Measurements from ENCODE around the gene APOC3.

Gene APOC3

DNA sequence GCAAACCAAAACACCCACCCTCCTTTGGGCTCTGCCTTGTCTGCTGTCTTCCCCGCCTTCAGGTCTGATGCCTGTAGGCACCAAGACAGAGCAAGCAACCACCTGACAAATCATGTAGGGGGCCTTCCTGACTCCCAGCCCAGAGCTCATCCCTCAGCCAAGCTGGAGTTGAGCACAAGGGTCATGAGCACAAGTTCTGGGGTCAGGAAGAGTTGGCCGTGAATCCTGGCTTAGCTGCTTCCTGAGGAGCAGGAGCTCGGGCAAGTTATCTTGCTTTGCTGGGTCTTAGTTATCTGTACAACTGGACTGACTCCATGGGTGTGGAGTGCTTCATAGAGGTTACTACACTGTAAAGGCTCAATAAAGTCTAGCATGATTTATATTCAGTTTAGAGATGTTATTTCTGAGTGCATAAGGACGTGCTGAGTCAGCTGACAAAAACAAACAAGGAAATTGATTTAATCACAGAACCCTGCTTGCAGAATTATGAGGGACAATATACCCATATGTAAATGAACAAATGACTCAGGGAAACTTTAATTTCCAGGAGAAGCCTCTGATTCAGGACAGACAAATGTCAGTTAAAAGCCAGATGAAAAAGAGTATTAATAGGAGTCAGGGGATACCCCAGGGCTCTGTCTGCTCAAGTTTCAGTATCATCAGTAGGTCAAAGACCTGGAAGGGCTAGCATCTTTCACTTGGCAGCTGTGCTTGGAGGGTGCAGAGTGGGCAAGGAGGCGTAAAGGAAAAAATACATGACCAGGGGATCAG lies 22.7 kb downstream of the APOC3 start:
- no peak for DNase-seq

DNA sequence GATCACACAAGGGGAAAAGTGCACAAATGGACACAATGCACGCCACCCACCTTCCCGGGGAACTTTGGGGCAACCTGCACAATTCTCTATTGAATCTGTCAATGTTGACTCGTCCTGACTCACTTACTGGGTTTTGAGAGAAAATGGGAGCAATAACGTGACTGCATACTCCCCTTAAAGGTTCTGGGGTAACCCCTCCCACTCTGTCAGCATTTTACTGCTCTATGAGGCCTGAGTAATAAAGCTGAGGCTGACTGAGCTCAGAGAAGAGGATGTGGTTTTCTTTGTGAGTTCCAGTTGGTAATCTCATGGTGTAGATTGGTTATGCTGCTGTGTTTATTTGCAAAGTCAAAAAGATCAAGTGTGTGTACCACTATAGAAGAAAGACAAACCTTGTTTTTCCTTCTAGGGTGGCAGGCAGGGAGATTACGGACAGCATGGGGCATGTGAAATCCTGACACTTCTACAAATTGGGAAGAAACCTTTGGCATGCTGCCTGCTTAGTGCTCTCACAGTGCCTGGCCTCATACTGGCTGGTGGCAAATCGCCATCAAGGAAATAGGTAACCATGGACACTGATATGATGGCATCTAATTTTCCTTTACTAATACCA lies 23.9 kb downstream of the APOC3 start:
- DNase-seq: peak; percentile 85

DNA sequence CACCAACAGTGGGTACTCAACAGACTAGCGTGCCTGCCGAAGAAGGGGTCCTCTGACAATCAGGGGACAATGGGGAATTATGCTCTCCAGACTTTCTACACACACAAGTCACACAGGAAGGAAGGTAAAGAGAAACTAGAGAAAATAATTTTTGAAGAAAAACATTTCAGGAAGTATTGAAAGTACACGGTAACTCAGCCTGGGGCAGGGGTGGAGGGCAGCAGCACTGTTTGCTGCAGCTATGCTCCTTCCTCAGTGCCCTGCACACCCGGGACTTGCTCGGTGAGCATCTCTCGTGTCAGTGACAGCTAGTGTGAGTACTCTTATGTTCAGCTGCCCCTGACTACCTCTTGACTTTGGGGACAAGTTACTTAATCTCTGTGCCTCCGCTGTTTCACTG lies 25.7 kb downstream of the APOC3 start:
- DNase-seq: no peak

DNA sequence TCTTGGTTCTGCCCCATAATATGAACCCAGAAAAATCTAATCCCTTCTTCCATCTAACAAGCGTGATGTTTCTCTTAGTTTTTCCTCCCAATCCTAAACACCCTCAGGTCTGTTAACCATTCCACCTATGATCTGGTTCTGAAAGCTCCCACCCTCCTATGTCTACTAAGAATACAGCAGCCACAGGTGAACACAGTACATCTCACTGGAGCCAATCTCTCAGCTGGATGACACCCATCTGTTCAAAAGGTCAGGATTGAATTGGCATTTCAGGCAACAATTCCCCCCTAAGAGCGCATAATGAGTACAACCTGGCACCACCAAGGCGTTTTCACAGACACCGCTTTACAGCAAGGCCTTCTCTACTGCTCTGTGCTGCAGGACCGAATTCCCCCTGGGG lies 26.7 kb downstream of the APOC3 start:
- no peak for DNase-seq

DNA sequence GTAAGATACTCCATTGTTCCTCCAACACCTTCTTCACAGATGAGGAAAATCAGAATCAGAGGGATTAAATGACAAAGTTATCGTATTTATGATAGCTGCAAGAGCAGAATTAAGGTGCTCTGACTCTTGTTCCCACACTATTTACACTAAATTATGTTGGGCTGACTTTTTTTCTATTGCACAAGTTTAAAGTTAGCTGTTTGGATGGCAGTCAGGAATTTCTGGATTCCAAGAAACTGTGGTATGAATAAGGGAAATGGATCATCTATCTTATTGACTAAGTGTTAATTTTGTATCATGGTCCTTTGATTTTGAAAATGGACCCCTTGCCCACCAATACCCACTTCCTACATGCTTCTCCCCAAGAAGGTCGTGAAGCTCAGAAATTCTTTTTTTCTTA lies 27.6 kb downstream of the APOC3 start:
- DNase-seq: no peak

DNA sequence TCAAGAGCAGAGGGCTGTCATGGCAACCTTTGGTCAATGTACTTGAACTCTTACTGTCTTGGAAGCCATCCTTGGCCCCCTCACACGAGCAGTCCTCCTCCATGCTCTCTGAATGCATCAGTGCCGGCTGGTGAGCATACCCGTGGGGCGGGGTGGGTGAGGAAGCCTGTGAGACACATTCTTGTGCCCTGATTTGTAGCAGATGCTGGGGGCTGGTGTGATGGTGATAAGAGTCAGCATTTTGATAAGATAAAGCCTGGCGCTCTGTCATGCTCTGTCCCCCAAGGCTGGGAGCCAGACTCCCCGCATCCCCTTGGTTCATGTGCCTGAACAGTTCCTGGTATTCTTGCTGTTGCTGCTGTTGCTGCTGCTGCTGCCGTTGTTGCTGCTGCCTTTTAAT lies 28.2 kb downstream of the APOC3 start:
- no peak for DNase-seq

DNA sequence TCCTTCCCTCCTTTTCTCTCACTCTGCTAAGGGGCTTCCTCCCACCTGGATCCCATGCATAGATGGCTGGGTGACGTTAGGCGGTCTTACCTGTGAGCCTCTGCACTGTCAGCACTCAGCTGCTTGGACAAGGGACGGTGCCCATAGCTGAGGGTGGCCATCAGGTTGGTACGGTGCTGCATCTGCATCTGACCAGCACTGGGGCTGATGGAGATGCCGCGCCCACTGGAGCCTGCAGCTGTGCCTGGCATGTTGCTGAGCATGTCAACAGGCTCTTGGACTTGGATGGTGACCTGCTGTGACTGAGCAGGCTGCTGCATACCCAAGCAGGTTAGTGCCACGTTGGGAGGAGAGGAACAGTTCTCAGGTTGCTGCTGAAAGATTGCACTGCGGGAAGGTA lies 29.5 kb downstream of the APOC3 start:
- no peak for DNase-seq

DNA sequence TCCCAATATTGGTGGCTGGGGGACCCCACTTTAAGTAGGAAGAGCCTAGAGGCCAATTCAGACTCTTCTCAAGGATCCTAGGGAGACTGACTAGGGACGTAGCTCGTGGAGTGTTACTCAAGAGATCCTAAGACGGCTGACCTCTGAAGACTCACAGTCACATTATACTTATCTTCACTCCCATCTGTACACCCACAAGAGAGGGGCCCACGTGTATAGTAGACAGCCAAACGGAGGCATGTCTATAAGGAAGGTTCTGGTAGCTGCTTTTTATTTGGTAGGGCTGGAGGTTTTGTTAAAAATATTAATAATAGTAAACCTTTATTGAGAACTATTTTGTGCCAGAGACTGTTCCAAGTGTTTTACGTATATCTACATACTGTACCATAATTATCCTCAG lies 30.6 kb downstream of the APOC3 start:
- DNase-seq: no peak

DNA sequence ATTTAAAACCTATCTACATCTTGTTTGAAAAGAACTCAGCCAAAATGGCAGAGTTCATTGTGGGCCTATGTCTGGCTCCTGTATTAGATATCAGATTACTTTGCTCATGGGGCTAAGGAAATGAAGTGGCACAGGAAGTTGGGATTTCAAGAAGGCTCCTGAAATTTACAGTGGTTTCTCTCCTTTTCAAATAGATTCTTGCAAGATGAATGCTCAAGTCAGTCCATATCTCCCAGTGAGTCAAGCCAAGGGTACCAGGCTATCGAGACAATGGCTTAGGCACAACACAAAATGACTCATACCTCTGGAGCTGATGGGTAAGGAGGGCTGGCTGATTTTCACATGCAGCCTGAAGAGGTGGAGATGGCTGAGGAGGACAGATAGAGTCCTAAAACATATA lies 31.8 kb downstream of the APOC3 start:
- no peak for DNase-seq

DNA sequence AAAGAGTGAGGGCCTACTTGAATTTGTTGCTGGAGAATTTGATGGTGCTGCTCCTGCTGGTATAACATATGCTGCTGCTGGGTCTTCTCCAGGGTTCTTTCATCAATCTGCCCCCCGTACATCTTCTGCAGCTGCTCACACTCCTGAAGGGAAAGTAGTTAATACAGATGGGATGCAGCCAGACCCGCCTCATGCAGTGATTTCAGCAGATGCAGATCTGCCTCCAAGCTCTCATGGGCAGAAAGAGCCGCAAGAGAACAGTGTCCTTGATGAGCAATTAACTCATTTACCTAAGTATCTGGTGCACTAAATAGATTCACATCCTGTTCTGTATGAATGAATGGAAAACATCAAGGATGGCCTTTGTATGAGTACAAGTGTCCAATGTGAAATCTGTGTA lies 32.5 kb downstream of the APOC3 start:
- DNase-seq: no peak

DNA sequence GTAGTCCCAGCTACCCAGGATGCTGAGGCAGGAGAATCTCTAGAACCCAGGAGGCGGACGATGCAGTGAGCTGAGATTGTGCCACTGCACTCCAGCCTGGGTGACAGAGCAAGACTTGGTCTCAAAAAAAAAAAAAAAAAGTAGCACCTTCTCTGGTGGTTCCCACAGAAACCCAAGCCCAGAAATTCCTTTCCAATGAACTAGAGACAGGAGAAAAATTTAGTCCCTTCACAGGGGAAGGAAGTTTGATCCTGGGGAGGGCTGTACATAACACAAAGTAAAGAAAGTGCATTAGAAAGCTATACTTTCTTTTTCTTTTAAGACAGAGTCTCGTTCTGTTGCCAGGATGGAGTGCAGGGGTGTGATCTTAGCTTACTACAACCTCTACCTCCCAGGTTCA lies 33.2 kb downstream of the APOC3 start:
- no peak for DNase-seq

DNA sequence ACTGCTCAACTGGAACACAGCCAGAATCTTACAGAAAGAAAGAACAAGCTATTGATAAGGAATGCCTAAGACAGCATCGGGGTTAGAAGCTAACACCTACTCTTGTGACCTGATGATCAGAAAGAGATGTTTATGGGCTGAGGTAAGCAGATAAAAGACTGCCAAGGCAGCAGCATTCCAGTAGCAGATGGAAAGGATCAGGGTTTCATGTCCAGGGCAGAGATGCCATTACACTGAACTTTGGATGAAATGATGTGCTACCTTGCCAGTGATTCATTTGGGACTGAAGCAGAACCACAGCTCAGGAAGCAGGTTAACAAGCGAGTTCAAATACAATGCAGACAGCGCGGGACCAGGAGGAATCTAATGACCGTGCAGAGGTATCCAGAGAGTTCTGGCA lies 34.8 kb downstream of the APOC3 start:
- no peak for DNase-seq

DNA sequence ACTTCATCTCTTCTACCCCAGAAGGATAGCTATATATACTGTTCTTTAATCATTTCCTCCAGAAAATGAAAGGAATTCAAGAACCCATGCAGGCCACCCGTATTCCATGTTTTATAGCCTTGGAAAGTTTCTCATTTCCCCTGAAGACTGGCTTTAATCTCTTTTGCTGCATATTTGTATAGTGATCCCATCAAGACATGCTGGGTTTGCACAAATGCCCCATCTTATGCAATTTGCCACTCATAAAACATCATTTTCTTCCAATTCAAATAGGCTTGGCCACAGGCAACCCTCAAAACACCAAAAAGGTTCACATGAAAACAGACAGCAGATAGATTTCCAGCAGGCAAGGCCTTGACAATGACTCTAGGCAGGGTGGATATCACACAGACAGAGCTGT lies 36.0 kb downstream of the APOC3 start:
- no peak for DNase-seq

DNA sequence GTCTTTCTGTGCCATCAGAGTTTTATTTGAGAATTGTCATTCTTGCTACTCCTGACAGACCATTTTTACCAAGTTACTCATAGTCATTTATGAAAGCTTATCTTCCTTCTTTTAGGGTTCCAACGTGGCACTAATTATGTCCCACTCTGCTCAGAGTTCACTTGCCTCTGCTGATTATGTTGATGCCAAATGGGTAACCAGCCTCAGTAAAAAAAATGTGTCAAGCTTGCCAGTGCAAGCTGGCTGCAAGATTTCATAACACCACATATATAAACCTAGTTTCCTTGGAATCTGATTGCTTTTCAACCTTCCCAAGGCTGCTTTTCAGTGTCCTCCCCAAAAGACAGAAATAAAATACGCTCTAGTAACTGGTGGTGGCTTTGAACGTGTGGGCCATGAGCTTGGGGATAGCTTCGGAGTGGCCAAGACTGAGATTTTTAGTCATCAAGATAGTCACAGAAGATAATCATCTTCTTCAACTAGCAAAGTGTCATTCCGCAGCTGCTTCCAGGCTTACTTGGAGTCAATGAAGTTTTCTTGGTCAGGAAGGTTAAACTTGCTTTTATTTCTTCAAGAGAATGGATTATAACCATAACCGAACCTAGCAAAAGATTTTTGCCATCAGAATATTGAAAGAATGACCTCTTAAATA lies 37.2 kb downstream of the APOC3 start:
- DNase-seq: no peak

DNA sequence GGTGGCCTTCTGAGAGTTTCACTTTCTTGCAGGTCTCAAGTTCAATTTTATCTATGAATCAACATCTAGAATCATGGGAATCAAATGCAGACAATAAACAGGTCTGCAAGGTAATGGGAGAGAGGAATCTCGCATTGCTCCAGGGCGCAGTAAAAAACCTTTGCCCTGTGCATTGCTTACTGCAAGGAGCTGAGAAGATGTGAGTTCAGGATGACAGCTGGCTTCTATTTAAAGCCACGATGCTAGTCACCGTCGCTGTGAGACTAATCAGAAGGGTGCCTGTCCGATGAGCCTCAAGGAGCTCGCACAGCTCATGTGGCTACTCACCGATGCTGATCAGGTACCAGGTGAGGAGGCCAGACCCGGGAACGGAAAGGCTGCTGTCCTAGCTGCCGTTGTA lies 37.9 kb downstream of the APOC3 start:
- no peak for DNase-seq

DNA sequence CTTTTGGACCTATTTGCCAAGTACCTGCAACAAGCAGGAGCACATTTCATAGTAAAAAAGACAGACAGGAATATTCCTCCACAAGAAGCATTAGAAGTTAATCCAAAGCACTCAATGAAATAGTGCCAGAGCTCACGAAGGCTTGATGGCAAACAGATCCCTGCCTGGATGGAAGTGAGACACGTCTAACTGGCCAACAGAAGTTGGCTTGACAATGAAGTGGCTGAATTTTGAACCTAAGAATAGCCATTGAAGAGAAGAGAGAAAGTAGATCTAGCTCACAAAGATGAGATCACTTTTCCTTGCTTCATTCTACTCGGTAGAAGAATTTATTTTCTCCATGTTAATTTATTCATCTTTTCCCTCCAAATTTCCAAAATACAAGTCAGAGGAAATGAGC lies 38.4 kb downstream of the APOC3 start:
- DNase-seq: no peak

DNA sequence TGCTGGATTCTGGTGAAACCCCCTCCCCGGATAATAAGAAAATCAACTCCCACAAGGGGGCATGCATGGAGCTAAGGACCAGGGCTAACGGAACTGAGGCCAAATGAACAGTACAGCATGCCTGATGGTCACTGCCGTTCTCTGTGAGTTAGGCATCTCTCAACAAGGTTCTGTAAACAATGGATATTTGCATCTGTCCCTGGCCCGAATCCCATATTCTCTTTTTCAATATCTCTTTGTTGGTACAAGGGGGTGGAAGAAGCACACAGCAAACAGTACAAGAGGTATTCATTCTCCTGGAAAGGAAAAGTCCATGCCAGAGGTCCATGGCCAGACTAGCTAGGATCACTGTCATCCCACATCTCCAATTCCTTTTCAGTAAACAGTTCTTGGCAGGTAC lies 39.9 kb downstream of the APOC3 start:
- no peak for DNase-seq

DNA sequence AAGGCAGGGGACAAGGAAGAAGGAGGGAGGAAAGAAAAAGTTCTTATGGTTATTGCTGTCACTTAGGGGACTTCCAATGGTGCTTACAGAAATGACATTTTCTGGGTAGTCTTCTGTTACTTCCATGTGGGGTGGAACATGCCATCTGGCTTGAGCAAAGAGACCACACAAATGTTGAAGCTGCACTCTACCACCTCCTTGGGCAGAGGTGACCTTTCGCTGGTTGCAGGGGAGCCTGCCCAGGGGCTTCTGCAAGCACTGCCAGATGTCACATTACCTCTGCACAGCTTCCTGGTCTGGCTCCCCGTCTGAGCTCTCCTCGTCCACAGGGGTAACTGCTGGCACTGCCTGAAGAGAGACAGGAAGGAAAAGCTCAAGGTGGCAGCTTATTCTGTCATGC lies 40.3 kb downstream of the APOC3 start:
- DNase-seq: no peak

DNA sequence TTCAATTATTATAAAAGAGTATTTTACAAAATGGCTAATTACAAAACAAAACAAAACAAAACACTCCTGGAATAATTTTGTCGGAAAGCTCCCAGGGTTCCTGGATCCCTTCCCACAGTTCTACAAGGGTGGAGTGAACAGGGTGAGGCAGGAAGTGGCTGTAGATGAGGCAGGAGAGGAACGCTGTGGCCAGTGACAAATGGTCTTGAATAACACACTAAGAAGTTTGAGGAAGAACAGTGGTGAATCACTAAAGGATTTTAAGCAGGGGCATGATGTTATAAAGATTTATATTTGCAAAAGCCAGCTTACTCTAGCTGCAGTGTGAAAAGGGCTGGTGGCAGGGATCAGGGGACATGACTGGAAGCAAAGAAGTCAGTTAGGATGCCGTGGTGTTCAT lies 41.5 kb downstream of the APOC3 start:
- DNase-seq: no peak

DNA sequence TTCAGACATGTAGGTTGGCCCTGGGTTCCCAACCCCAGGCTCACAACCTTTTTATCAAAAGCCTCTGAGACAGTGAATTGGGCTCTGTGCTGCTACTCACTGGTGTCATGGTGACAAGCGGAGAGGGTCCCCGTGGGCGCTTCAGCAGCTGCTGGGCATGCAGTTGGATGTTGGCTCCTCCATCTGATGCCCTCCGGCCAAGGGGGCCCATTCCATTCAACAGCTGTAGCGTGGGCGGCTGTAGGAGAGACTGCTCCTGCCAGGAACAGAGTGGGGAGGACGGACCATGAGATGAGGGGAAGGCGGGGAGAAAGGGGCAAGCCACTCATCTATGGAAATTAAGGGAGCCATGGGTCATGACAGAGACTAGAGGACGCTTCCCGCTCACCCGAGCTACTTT lies 43.7 kb downstream of the APOC3 start:
- no peak for DNase-seq

DNA sequence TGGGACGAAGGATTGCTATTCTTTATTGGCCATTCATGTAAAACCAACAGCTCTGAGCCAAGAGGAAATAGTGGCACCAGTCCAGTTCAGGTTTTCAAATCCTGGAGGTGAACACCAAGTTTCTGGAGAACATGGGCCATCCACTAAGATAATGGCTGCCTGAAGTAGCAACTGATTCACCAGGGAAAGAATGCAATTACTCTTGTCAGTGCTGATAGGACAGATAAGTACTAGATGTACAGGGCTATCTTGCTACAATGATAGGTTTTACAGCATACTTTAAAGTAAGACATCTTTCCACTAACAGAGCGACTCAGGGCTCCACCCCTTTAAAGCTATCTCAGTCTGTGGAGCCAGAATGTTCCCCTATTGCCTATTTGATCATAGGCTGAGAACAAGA lies 44.5 kb downstream of the APOC3 start:
- no peak for DNase-seq

DNA sequence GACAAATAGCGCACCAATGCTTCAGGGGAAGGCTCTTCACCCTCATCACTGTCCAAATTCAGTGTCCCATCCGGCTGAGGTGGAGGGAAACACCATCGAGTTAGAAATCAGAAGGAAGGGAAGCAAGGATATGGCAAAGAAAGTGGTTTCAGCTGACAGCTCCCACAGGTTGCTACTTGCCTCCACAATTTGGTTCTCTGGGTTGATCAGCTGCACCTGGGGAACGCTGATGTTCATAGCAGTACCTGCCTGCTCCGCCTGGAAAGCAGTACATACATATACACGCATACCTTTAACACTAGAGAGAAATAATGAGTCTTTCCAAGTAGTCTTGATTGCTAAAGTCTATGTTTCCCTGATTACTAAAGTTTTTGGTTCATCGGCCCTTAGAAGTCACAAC lies 45.5 kb downstream of the APOC3 start:
- no peak for DNase-seq

DNA sequence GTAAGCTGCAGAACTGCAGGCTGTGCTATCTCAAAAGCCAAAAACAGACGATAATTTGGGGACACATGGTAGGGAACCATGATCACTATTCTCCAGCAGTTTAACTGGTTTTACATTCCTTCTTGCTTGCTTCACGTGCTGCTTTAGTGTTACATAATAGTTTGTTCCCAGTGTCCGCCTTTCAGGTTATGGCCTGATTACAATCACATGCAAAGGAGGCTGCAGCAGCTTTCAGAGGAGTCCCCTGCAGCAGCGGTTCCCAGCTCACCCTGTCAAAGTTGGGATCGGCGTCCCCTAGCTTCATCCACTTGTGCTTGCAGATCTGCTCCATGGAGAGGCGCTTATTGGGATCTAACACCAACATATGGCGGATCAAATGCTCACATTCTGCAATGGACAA lies 46.9 kb downstream of the APOC3 start:
- DNase-seq: no peak

DNA sequence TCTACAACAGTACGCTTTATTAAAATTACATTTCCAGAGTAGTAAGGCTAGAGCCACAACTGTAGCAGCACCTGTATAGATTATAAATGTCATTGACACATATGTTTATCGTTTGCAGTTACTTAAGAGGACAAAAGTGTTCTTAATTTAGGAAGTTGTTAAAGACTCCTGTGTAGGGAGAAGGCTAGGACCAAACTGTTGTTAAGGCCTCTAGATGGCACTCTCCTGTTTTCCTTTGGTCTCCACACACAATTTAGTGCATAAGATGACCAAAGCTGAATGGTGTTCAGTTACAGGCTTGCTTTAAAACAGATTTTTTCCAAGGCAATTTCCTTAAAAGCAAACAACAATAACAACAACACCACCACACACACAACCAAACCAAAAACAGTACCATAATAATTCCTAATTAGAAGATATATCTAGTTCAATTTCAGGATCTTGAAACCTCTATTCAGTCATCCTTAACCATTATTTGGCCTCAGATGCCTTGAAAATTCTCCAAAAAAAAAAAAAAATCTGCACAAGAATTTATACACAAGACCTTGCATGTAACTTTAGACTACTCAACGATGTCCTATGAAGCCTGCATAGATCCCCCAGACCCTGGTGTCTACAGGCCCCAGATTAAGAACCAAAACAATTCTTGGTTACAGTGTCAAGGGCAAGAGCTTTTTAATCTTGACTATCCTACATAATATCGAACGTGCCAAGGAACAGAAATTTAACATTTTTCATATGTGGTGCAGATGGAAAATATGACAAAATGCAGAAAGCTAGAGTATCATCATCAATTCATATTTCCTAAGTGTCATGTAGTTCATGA lies 50.3 kb downstream of the APOC3 start:
- peak; percentile 72 for DNase-seq

All from CD4-positive, alpha-beta T cell treated with Interleukin-17A for 1 hour (primary cell).